SW480 (cell line): ENCODE measurements around the gene FKBP5.
"Not testable (repeated sequence)": the region's sequence is repeated elsewhere in the genome, so short reads cannot be mapped to it uniquely, and the experiment has no call there.

ENCODE experiments used
- DNase-seq: peaks from one replicate; pipeline ENCODE4 v3.0.0-alpha.2; 2016; ENCODE audit warnings: low spot score

FKBP5 gene

DNA sequence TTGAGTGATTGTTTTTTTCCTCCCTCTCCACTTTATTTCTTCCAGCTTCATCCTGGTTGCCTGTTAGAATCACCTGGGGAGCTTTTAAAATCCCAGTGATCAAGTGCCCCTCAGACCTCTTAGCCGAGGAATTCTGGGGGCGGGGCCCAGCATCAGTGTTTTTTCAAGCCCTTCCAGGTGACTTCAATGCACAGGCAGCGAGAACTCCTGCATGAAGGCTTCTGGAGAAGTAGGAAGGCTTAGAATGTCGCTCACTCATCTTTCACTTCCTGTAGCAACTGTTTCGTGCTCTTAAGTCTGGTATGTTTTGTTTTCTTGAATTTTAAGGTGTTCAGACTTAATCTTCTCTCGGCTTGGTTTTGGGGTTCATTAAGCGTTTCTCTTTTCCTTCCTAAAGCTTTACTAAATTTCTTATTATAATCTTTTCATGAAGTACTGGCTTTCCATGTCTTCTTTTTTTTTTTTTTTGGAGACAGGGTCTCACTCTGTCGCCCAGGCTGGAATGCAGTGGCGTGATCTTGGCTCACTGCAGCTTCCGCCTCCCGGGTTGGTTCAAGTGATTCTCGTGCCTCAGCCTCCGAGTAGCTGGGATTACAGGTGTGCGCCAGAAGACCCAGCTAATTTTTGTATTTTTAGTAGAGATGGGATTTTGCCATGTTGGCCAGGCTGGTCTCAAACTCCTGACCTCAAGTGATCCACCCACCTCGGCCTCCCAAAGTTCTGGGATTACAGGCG lies 145.1 kb downstream of the FKBP5 start:
- DNase-seq, result no peak

DNA sequence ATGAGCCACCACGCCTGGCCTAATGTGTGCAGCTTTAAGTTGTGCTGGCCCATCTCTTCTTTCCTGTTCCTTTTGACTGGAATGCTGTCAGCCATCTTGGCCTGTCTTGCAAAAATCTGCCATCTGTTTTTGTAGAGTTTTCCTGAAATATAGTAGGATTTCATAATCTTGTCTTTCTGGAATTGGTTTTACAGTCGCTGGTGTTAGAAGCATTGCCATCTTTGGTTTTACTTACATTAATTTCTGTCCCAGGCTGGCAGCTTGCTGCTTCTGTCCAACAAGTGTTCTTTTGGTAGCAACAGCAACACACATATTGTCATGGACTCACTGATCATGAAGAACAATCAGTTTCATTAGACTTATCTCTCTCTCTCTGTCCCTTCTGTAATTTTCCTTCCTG lies 146.9 kb downstream of the FKBP5 start:
- DNase-seq, result no peak

- no peak for DNase-seq
Observed at GRCh38 chr6:35539223-35539622, 149.5 kb downstream of the FKBP5 start.

- DNase-seq, result not testable (repeated sequence)
Observed at GRCh38 chr6:35535847-35536246, 152.9 kb downstream of the FKBP5 start.

DNA sequence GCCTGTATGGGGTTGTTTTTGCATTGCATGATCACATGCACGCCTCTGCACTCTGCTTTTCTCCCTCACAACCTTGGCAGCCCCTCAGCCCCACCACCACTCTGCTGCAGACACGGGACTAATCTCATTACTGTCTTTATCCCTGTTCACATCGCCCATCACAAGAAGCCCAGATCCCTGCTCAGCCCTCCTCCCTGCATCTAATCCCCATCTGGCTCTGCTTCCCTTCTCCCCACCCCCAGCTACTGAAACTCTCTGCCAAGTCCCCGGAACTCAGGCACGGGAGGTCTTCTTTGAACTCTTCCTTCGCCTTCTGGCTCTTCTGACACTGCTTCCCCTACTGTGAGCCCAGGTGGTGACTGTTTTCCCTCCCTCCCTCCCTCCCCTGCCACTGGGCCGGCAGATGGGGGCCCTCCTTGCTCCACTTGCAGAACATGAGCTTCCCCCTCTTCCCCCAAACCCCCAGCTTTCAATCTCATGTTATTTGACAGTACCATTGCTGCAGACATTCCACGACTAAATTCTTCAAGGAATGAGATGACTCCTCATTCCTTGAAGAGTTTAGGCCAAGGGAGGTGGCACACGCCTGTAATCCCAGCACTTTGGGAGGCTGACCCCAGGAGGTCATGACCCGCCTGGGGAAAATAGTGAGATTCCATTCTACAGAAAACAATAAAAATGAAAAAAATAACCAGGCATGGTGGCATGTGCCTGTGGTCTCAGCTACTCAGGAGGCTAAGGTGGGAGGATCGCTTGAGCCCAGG lies 154.1 kb downstream of the FKBP5 start:
- no peak for DNase-seq

DNA sequence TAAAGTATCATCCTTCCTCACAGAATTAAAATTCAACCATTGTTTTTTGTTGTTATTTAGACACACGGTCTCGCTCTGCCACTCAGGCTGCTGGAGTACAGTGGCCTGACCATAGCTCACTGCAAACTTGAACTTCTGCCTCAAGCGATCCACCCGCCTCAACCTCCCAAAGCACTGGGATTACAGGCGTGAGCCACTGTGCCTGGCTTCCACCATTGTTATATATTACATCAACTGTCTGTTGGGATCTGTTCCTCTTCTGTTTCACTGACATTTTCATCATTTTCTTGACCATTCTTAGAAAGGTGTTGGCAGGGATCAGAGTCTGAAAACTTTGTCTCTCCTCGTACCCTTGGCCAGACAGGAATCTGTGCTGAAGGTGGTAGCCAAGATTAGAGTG lies 154.7 kb downstream of the FKBP5 start:
- no peak for DNase-seq

- DNase-seq, result no peak
Observed at GRCh38 chr6:35532126-35532525, 156.6 kb downstream of the FKBP5 start.

- DNase-seq, result no peak
Observed at GRCh38 chr6:35524380-35525020, 164.2 kb downstream of the FKBP5 start.
